ENCODE data around the gene CCL13. TPM values are rescaled to one million over a fixed set of nuclear protein-coding genes. Genes with fewer than 3 reads are reported as not detected.
A peak's percentile ranks its signal among the peaks of the same experiment; 100 is the strongest.

CCL13 gene
- total and polyA plus RNA-seq, 10 of the 15 experiments (the other 5 are each of a cell fraction or from before 2014, with no cell fraction given): not detected

DNA sequence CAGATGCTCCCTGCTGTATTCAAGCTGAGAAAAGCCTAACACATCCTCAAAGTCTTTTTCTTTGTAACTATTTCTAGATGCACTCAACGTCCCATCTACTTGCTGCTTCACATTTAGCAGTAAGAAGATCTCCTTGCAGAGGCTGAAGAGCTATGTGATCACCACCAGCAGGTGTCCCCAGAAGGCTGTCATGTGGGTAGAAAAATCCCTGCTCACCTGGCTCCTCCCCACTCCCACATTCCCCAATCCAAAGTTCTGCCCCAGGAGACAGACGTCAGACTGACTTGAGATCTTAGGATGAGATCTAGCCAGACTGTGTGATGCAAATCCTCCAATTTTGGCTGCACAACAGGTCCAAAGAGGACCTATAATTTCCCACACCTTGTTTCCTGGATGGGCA lies 1.1 kb downstream of the CCL13 start:
- no peaks in the 10 kb centered on the region for H3K9me3 ChIP-seq (replicated peaks; ENCODE audit: control insufficient read depth, insufficient read depth, low read length)
- H2AFZ ChIP-seq (ENCODE audit: control insufficient read depth, low read depth, low read length): no peak overlapping the region
- POLR2A ChIA-PET: no interaction called here
- DNase-seq (ENCODE audit: low read depth, low spot score) (no peak), FAIRE-seq (no peak), ATAC-seq (no peak)
- in situ Hi-C loops (cut with MboI) (no loop called here), intact Hi-C loops (cut with micrococcal nuclease; ENCODE audit: unreplicated experiment) (no loop called here)
- no peak overlapping the region for H3K4me2 ChIP-seq (ENCODE audit: control insufficient read depth, insufficient read depth)
- no peak overlapping the region for H3K4me3 ChIP-seq
- SMC1A ChIA-PET (ENCODE audit: uncharacterized antibody, unreplicated experiment): interaction anchor here (2.1 kb wide), 1 partner anchor 156 kb away, joined by 6 read pairs; no protein-coding TSS in a partner anchor
- no peaks in the 10 kb centered on the region for H4K20me1 ChIP-seq (ENCODE audit: control insufficient read depth, insufficient read depth)
- peaks cover 0 to 7% of the 10 kb centered on the region in 2 experiments; a peak in 2 of 4 replicates for H3K27me3 ChIP-seq (replicated peaks in 1 of 2; ENCODE audit: control insufficient read depth in 2 of 2, insufficient read depth in 2 of 2, low read length in 1 of 2)
- H3K9ac ChIP-seq (ENCODE audit: control insufficient read depth, insufficient read depth, low read length): no peak overlapping the region
- WGBS (ENCODE audit: insufficient coverage, insufficient replicate concordance, low lambda C conversion rate, missing lambda C conversion rate): 0% methylated on average over 2 of the region's 2 CpGs
- RAD21 ChIA-PET (ENCODE audit: unreplicated experiment): no interaction called here
- BruUV-seq (replicated peaks): no TSS peak
- no peaks in the 10 kb centered on the region for H3K79me2 ChIP-seq (ENCODE audit: control insufficient read depth, insufficient read depth, low read length)
- CTCF ChIA-PET: interaction anchor here (0.7 to 8.8 kb wide), 3 partner anchors 9 to 155 kb away, joined by 3 to 264 read pairs (median 4); no protein-coding TSS in a partner anchor
- no peaks in the 10 kb centered on the region for H3K36me3 ChIP-seq (ENCODE audit: control insufficient read depth in 2 of 2, insufficient read depth in 2 of 2, low read length in 1 of 2)
- peak in 1 of 3 experiments; percentile 21; a peak in 1 of 6 replicates for TF ChIP-seq CTCF (IDR thresholded peaks at IDR 0.05 in 2 of 3, conservative IDR thresholded peaks at IDR 0.05 in 1 of 3; ENCODE audit: control insufficient read depth in 2 of 3, extremely low read depth in 1 of 3, insufficient read depth in 1 of 3, low read depth in 3 of 3, low read length in 3 of 3)
- TF ChIP-seq YBX1 (IDR thresholded peaks at IDR 0.05): no peak
- H3K4me1 ChIP-seq (ENCODE audit: control insufficient read depth, insufficient read depth, low read length): no peaks in the 10 kb centered on the region
- no peak overlapping the region for H3K27ac ChIP-seq (ENCODE audit: control insufficient read depth, insufficient read depth)

GRCh38 chr17:34358631-34359030 lies 2.4 kb downstream of the CCL13 start:
- Histone ChIP-seq H3K4me2 (ENCODE audit: control insufficient read depth, insufficient read depth) (no peak overlapping the region), H3K4me1 (ENCODE audit: control insufficient read depth, insufficient read depth, low read length) (no peaks in the 10 kb centered on the region; the same call in 1 of the 2 replicates), H3K27ac (ENCODE audit: control insufficient read depth, insufficient read depth) (no peak overlapping the region), H3K9ac (ENCODE audit: control insufficient read depth, insufficient read depth, low read length) (no peak overlapping the region), H4K20me1 (ENCODE audit: control insufficient read depth, insufficient read depth) (no peaks in the 10 kb centered on the region), H3K79me2 (ENCODE audit: control insufficient read depth, insufficient read depth, low read length) (no peaks in the 10 kb centered on the region), H3K27me3 (replicated peaks in 1 of 2; ENCODE audit: control insufficient read depth in 2 of 2, insufficient read depth in 2 of 2, low read length in 1 of 2) (peaks cover 0 to 13% of the 10 kb centered on the region in 2 experiments; a peak in 2 of 4 replicates), H2AFZ (ENCODE audit: control insufficient read depth, low read depth, low read length) (no peak overlapping the region), H3K36me3 (ENCODE audit: control insufficient read depth in 2 of 2, insufficient read depth in 2 of 2, low read length in 1 of 2) (no peaks in the 10 kb centered on the region), H3K9me3 (replicated peaks; ENCODE audit: control insufficient read depth, insufficient read depth, low read length) (no peaks in the 10 kb centered on the region), H3K4me3 (no peak overlapping the region)
- CTCF ChIA-PET: interaction anchor here (4.8 to 8.8 kb wide), 2 partner anchors 25 to 156 kb away, joined by 40 to 264 read pairs; no protein-coding TSS in a partner anchor
- in situ Hi-C loops (cut with MboI): no loop called here
- POLR2A ChIA-PET: no interaction called here
- SMC1A ChIA-PET (ENCODE audit: uncharacterized antibody, unreplicated experiment): interaction anchor here (1.4 to 2.1 kb wide), 2 partner anchors 29 to 158 kb away, joined by 3 to 6 read pairs; no protein-coding TSS in a partner anchor
- ATAC-seq (no peak), DNase-seq (ENCODE audit: low read depth, low spot score) (no peak), FAIRE-seq (no peak)
- 35% methylated on average over 3 of the region's 3 CpGs for WGBS (ENCODE audit: insufficient coverage, insufficient replicate concordance, low lambda C conversion rate, missing lambda C conversion rate)
- no TSS peak for BruUV-seq (replicated peaks)
- RAD21 ChIA-PET (ENCODE audit: unreplicated experiment): no interaction called here
- intact Hi-C loops (cut with micrococcal nuclease; ENCODE audit: unreplicated experiment): no loop called here
- TF ChIP-seq POLR2AphosphoS5 (IDR thresholded peaks at IDR 0.05; ENCODE audit: low read length) (no peak), MYC (IDR thresholded peaks at IDR 0.05; ENCODE audit: insufficient read depth, insufficient read length, insufficient replicate concordance, low read length, severe bottlenecking) (no peak), POLR2A (IDR thresholded peaks at IDR 0.05; ENCODE audit: low read depth, low read length) (no peak), ASH2L (IDR thresholded peaks at IDR 0.05; ENCODE audit: borderline replicate concordance, low read depth) (no peak), MAX (IDR thresholded peaks at IDR 0.05; ENCODE audit: low read depth, low read length) (no peak), DPF2 (IDR thresholded peaks at IDR 0.05) (no peak), MTA3 (IDR thresholded peaks at IDR 0.05; ENCODE audit: borderline replicate concordance, low read length) (no peak), ESRRA (IDR thresholded peaks at IDR 0.05; ENCODE audit: low read length) (no peak), MTA2 (IDR thresholded peaks at IDR 0.05; ENCODE audit: low read depth) (no peak), NR2F1 (conservative IDR thresholded peaks at IDR 0.05) (no peak), CTCF (IDR thresholded peaks at IDR 0.05 in 2 of 3, conservative IDR thresholded peaks at IDR 0.05 in 1 of 3; ENCODE audit: control insufficient read depth in 2 of 3, extremely low read depth in 1 of 3, insufficient read depth in 1 of 3, low read depth in 3 of 3, low read length in 3 of 3) (no peak)

Data from GM12878 (cell line).